DMS53 (cell line): ENCODE data around the gene DSTN.
A peak's percentile ranks its signal among the peaks of the same experiment; 100 is the strongest.
"Not testable (repeated sequence)": the region's sequence is repeated elsewhere in the genome, so short reads cannot be mapped to it uniquely, and the experiment has no call there.

Experiments
- DNase-seq: peaks from one replicate; lab custom pipeline; 2025; lab: John Stamatoyannopoulos, UW

DSTN gene

DNA sequence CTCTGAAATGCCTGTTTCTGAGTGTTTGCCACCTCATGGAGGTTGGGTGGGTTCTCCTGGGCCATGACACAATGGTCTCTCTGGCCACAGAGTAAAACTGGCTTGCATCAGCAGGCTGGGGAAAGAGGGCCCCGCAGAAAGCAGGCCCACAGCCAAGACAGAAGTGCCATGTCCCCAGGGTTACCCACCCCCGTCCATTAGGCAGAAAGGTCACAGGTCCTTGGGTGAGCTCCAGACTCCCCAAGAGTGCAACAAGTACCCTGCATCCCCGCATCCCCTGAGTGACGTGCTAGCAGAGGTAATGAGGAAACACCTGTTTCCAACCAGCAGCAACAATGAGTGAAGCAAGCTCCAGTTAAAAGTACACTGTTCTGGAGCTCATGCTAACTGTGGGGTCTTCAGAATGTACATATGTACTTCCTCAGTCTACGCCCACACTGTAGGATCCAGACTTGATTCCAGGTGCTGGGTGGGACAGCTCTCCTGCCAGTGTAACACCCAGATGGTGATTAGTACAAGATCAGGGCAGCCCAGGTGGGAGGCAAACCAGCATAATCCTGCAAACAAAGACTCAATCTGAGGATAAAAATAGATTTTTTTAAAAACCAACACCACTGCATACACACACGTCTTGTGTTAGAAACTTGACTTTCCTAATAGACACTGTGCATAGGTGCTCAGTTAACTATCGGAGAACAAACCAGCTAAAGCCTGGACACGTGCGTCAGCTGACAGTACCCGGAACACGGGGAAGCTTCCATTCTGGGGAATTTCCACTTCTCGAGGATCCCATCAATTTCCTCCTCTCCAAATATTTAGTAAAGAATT is 80.6 kb downstream of the DSTN start:
- no peak for DNase-seq

DNA sequence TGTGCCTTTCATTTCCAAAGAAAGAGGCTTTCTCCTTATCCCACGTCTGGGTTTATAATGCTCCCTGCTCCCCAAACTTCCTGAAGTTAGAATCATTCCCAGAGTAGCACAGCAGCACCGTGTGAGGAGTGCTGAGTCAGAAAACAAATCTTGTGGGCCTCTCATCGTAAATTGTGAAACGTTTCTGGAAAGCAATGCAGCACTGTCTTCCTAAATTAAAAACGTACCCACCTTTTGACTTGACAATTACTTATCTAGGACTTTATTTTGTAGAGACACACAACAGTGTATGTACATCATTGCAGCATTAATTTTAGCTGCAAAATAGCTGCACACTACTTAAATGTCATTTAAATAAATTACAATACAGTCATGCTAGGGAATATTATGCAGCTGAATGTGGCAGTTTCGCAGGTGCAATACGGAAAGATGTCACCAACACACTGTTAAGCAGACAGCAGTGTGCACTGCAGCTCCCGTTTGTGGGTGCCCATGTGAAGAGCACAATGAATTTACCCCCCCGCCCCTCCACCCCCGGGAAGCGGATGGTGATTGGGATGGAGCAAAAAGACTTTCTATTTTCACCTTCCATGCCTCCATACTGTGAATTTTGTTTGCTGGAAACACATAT is 81.4 kb downstream of the DSTN start:
- DNase-seq = no peak

DNA sequence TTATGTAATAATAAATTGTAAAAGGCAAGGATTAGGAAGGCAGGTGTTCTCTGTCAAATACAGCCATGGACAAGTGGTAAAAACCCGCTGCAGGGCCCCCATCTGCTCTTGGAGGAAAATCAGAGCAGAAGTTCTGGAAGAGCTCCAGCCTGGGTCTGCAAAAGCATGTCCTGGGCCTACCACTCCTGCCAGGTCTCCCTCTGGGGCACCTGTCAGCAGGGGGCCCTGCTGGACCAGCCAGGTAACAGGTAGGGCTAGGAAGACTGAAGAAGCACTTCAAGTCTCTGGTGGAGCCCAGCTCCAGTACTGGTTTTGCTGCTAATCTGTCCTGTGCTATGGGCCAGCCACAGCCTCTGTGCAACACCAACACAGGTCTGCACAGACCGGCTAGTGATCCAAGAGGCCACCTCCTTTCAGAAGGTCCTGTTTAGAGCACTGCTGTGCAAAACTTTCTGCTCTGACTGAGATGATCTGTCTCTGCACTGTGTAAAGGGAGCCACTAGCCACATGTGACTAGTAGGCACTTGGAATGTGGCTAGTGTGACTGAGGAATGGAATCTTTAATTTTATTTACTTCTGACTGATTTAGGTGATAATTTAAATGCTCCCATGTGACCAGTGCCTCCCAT is 82.0 kb downstream of the DSTN start:
- DNase-seq = peak; percentile 60

DNA sequence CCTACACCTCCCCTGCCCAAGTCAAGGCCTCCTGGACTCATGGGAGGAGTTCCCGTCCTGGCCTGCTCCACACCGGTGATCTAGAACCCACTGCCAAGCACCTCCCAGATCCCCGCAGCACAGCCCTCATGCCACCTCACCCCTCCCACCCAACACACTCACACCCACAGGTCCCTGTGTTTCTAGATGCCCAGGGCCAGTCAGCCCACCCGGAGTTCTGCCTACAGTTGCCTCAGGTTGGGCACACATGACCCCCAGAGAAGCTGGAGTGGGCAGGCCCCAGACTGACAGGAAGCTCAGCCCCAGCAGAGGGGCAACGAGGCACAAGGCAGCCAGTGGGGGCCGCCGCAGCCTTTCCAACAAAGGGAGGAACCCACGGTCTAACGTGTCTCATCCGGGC is 82.5 kb downstream of the DSTN start:
- no peak for DNase-seq

DNA sequence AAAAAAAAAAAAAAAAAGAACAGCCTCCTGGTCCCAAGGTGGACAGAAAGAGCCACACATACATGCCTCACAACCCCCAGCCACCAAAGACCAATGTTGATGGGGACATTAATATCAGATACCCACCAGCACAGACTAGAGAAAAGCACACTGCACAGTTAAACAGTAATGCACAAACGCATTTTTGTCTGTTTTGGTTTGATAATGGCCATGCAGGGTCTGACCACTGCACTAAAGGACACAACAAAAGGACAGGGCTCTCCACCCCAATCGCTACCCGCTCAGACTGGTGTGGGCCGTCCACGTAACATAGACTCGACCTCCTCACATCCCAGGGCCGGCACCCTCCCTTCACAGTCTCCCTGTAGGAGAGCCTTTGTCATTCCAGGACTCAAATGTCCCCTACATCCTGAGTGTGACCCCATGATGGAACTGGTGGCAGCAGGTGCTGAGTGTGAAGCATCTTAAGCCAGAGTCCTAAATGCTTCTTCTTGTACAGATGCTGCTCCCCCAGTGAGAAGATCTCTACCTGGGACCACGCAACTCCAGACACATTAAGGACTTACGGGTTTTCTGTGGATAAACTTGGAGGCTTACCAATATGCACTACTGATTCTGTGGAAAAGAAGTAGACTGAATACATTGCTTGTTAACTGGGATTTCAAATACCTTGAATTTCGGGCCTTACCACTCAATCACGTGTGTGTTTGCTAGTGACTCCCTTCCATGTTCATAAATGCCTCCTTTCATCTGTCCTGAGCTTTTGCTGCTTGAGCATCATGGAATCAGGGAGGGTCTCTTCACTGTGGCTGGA is 84.2 kb downstream of the DSTN start:
- no peak for DNase-seq

DNA sequence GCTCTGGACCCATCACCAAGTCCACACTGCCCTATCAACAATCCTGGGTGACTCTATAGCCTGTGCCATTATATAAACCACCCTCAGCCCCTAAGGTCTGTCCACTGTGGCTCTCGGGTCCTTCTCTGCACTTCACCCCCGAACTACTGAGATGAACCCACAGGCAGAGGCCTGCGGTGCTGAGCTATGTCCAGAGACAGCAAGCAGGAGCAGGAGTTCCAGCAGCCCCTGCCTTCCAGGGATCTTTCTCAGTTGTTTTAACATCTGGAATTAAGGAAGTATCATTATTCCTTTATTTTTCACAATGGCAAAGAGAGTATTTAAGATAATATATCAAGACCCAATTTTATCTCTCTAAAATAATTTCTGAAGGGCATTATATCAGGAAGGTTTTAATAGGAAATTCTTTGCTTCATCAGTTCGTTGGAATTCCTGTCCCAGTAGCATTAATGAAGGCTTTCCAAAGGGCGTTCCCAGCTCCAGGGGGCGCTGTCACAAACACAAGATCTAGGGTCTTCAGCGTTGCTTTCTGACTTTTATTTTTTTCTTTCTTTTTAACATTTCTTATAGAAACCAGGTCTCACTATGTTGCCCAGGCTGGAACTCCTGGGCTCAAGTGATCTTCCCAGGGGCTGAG is 84.9 kb downstream of the DSTN start:
- peak; percentile 49 for DNase-seq

DNA sequence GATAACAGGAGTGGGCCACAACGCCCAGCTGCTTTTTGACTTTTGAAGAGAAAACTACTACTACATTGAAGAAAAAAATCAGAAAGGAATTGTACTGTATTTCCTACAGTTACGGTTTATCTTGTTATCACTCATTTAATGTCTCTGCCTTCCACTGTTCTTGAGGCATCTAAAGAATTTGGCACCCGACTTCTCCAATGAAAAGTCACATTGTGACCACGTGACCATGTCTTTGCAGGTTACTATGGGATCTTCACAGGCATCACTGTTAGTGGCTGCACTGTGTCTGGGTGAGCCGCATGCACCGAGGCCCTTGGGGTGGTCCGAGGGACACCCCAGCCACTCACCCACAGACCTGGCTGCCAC is 85.4 kb downstream of the DSTN start:
- DNase-seq = no peak

DNA sequence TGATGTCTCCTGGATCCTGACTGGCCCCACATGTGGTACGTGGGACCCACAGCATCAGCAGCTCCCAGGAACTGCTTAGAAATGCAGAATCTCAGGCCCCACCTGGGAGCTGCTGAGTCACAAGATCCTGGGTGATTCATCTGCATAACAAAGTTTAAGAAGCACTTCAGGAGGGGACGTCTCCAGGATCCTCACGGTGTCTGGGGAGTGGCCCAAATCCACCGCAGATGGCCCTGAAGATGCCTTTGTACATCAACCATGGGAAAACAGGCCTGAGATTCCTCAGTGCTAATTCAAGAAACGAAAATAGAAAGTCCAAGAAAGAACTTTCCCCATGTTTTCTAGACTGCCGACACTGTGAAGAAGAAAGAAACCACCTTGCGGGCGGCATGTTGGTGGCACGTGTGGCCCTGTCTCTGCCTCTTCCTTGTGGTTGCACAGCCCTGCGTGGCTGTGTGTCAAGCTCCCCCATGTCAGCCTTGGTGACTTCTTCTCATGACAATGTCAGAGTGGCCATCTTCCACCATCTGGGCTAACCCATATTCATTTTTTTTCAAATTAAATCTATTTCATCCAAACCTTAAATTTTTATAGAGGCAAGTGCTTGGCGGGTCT is 86.1 kb downstream of the DSTN start:
- DNase-seq = no peak

DNA sequence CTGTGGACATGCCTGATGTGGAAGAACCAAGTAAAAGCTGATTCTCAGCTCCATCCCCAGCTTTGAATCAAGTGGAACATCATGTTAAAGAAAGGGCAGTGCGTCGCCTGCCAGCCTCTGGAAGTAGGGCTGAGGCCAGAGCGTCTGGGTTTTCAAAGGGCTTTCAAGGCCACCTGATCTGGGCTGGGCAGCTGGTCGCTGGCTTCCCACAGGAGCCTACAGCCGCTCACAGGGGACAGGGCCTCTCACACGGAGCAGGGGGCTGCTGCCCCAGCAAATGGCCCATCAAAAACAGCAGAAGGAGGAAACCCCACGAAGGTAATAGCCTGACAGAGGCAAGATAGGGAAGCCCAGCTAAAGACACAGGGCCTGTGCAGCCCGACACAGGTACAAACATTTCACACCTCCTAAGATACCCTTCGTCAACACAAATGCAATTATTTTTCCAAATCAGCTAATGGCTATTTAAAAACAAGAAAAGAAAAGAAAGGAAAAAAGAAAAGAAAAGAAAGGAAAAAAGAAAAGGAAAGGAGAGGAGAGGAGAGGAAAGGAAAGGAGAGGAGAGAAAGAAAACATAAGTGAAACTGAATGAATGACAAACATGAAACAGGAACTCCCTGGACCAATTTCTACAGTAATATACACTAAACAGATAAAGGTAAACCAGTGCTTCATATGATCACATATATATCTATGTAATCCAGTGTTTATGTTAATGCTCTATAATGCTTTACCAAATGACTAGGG is 87.4 kb downstream of the DSTN start:
- no peak for DNase-seq

DNA sequence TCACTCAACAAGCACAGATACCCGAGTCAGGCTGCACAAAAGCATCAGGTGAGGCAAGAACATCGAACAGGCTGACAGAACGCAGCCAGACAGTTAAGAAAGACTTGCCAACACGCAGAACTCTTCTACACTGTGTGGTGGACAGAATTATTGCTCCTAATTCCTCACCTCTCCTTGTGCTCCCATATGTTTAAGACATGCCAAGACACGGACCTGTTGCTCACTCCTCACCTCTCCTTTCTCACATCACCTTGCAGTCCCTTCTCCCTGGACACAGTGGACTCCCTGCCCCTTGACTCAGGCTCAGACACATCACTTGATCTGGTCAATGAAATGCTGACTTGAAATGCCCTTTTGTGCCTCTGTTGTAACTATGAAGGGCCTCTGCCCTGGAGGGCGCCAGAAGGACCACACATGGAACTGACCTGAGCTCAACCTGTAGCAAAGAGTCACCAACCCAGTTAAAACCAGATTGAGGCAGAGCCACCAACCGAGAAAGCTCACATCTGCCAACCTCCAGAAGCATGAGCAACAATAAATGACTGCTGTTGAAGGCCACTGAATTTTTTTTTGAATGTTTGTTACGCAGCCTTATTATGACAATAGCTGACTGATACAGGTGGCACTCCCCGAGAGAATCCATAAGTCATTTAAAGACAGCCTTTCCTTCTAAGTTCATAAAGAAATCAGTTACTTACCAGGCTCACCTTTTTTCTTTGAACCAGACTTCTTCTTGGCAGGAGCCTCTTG is 88.2 kb downstream of the DSTN start:
- no peak for DNase-seq

DNA sequence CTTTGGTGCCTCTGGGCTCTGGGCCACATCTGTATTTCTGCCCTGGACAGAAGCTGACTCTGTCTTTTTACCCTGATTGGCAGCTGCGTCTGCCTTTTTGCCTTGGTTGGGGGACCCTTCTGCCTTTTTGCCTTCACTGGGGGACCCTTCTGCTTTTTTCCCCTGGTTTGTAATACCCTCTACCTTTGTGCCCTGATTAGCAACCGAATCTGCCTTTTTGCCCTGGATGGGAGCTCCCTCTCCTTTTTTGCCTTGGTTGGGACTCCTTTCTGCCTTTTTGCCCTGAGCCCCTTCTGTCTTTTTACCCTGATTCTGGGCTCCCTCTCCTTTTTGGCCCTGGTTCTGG is 88.7 kb downstream of the DSTN start:
- DNase-seq = no peak

DNA sequence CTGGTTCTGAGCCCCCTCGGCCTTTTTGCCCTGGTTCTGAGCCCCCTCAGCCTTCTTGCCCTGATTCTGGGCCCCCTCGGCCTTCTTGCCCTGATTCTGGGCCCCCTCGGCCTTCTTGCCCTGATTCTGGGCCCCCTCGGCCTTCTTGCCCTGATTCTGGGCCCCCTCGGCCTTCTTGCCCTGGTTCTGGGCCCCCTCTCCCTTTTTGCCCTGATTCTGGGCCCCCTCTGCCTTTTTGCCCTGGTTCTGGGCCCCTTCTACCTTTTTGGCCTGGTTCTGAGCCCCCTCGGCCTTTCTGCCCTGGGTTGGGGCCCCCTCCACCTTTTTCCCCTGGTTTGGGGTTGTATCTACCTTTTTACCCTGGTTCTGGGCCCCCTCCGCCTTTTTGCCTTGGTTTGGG is 89.5 kb downstream of the DSTN start:
- not testable (repeated sequence) for DNase-seq
